GM19452 (cell line): ENCODE measurements around the gene TNRC6B.

ENCODE experiments used
- ATAC-seq: cut with Tn5 transposase; IDR thresholded peaks from one replicate; pipeline ENCODE4 v1.9.1; 2021; ENCODE audit not compliant: unreplicated experiment

Gene TNRC6B

DNA sequence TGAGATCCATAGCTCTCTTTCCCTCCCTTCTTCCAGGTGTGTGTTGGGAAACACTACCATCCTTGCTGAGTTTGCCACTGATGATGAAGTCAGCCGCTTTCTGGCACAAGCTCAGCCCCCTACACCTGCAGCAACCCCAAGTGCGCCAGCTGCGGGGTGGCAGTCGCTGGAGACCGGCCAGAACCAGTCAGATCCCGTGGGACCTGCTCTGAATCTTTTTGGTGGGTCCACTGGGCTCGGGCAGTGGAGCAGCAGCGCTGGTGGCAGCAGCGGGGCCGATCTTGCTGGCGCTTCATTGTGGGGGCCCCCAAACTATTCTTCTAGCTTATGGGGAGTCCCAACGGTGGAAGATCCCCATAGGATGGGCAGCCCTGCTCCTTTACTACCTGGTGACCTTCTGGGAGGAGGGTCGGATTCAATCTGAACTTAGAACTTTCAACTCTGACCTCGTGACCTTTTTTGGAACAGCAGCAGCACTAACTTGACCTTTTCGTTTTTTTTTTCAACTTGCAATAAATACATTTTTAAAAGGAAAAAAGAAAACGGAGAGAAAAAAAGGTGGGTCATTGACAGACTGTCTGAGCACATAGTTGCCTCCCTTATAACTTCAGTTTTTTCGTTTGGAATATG is 145.2 kb downstream of the TNRC6B start:
- ATAC-seq = no peak

GRCh38 chr22:40323681-40324171 is 146.0 kb downstream of the TNRC6B start:
- ATAC-seq = no peak

DNA sequence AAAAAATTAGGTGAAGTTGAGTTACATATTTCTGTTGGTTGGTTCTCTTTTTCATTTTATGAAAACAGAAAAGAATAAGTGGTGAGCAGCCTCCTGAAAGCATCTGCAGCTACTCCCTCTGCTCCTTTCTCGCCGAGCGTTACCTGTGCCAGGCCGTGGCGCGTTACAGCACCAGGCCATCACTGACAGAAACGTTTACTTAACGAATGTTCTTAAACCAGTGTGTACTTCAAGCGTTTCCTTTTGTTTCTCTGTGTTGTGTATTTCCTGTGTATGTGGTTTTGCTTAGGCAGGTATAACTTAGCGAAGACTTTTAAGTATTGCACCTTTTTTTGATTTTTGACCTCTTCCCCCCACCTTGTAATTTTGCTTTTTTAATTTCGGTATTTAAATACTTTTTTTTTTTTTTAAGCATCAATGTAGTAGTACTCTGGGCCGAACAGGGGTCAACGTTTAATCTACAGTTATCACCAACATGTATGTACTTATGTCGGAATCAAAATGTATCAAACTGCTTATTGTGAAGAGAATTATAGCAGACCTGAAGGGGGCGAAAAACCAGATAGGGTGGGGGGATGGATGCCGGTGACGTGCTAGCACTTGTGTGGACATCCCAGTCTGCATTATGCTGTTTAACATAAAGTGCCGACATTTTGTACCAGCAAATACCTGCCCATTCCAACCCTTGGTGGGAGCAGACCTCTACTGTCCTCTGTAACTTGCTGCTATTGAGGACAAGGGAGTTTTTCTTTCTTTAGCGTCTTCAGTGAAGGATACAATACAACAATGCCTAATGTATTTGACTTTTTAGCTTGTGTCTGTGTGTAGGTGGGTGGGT is 147.0 kb downstream of the TNRC6B start:
- ATAC-seq = no peak

GRCh38 chr22:40325315-40325714 is 147.6 kb downstream of the TNRC6B start:
- no peak for ATAC-seq

- no peak for ATAC-seq
These were observed 149.4 kb downstream of the TNRC6B start for GRCh38 chr22:40326905-40327735.

DNA sequence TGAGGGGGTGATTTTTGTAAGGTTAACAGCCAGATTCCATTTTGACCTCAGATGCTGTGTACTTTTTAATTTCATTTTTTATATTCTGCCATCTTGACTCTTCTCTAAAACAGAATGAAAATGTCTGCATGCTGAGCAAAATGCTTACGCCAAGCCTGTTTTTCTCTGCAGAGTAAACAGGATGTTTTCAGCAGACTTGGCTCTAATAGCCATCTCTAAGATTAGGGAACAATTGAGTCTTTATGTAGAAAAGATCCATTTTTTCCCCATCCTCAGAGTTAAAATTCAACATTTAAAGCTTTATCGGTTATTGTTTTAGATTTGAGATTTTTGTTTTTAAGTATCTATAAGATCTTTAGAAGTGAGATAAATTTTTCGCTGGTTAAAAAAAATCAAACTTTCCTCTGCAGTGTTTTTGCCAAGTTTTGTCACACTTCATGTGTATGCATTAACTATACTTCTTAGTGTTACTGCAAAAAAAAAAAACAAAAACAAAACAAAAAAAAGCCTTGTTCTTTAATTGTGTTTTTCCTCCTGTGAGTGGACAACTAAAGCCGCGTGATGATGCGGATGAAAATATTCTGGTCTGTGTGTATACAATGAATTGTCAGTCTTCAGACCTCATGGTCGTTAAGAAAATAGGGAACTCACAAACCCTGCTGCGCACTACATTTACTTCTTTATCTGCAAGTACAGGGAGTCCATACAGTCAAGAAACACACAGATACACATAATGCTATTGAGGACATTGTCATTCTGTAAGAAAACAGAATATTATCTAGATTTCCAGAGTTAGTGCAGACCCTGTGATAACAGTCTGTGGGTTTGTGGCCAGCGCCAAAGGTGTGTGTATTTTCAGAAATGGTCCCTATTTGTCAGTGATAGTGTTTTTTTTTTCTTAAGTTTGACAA is 151.1 kb downstream of the TNRC6B start:
- ATAC-seq = no peak

DNA sequence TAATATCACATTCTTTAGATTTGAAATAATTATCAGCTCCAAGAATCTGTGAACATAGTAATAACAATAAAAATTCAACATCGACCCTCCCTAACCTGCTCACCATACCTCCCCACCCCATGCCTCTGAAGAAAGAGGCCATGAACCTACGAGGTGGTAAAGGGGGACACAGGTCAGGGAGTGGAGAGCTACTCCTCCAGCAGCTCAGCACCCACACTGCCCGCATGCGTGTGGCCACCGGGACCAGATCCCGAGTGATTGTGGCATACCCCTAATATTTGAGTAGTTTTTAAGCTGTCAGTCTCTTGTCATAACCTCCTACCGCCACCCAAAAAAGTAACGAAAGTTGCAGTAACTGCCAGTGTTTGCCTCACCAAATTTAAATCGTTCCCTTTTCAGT is 151.7 kb downstream of the TNRC6B start:
- no peak for ATAC-seq

GRCh38 chr22:40330086-40330485 is 152.4 kb downstream of the TNRC6B start:
- no peak for ATAC-seq

- no peak for ATAC-seq
These were observed 152.9 kb downstream of the TNRC6B start for GRCh38 chr22:40330615-40331014.

DNA sequence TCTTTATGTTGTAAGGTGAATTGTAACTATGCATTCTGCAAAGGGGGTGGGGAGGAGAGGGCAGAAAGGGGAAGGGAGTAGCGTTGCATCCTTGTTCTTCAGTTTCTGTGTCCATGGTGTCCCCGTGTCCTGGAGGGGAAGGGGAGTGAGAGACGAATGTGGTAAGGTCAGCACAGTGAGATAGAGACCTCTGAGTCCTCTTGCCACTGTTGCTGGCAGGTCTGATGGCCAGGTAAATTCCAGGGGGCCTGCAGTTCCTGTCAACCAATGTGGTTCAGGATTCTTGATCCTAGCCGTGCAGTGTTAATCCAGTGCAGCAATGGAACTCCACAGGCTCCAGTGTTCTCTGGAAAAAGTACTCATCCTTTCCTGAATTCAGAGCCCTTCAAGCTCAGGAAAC is 154.0 kb downstream of the TNRC6B start:
- no peak for ATAC-seq

GRCh38 chr22:40332319-40332781 is 154.6 kb downstream of the TNRC6B start:
- ATAC-seq = no peak

DNA sequence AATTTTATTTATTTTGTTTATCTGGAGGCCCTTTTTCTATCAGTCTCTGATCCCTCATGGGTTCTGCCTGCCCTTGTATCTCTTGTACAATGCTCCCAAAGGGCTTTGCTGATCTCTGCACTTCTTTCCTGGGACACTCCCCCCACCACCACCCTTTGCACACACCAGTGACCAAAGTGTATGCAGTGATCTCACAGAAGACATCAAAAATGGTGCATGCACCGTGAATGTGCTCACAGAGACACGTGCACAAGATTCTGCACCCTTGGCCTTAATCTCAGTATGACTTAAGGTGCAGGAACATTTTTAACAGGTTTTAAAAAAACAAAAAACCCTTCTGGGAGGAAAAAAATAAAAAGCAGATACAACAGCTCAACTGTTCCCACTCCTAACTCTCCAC is 156.3 kb downstream of the TNRC6B start:
- no peak for ATAC-seq

DNA sequence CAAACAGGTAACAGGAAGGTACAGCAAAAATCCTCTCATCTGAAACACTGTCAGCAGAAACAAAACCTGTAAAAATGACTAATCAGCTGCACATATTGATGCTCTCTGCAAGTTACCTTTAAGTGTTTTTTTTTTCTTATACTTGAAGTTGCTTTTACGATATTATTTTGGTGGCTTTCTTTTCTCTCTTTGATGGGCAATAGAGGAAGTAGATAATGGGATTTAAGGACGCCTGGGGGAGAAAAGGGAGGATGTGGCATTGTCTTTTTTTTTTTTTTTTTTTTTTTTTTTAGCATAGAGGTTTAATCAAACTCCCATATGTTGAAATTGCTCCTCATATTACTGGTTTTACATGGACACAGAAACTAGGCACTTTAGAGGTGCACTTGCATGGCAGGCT is 157.2 kb downstream of the TNRC6B start:
- no peak for ATAC-seq

DNA sequence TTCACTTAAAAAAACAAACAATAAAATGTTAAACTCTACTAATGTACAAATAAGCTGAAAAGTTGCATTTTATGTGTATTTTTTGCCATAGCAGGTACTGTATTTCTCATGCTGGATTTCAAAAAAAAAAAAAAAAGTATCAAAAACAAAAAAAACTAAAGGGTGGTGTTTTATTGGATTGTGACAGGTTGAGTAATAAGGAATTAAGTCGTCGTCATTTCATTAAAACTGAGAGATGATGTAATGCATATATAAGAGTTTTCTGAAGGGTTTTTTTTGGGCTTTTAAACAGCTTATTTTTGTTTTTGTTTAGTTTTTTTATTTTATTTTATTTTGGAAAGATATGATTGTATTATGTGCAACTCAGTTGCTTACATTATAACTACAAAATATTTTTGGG is 157.6 kb downstream of the TNRC6B start:
- no peak for ATAC-seq

DNA sequence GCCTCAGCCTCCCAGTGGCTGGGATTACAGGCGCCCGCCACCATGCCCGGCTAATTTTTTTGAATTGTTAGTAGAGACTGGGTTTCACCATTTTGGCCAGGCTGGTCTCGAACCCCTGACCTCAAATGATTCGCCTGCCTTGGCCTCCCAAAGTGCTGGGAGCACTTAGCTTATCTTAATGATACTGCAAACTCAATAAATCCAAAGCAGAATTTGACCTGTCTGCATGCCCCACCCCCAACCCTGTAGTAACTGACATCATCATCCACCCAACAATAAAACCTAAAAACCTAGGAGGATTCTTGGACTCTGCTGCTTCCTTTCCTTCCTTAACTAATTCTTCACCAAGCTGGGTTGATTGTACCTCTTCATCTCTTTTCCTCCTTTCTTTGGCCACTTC is 162.3 kb downstream of the TNRC6B start:
- ATAC-seq = no peak

GRCh38 chr22:40341604-40342003 is 163.9 kb downstream of the TNRC6B start:
- no peak for ATAC-seq

GRCh38 chr22:40342521-40342920 is 164.8 kb downstream of the TNRC6B start:
- no peak for ATAC-seq

- ATAC-seq = no peak
These were observed 167.5 kb downstream of the TNRC6B start for GRCh38 chr22:40345271-40345670.

GRCh38 chr22:40345815-40346184 is 168.1 kb downstream of the TNRC6B start:
- peak; percentile 16 for ATAC-seq
